Thoracic aorta (tissue), 2 donors: ENCODE data around the gene PASK. TPM values are rescaled to one million over a fixed set of nuclear protein-coding genes. Genes with fewer than 3 reads are reported as not detected.

ENCODE experiments used
- ATAC-seq: fragments of 150-250 bp; one replicate; pipeline ENCODE4 v1.8.0; 2017; ENCODE audit warnings: low read depth; ENCODE audit not compliant: insufficient number of reproducible peaks, low FRiP score
- DNase-seq: peaks from one replicate; pipeline ENCODE4 v3.0.0-alpha.2; 2020; ENCODE audit warnings: low spot score
- H3K27ac ChIP-seq, 2 donors: fragments of 200-600 bp; sonication (generic); 1 replicate in 1 of 2; 2 replicates in 1 of 2; pipeline ENCODE4 v1.5.1; 2016; ENCODE audit warnings: mild to moderate bottlenecking in 2 of 2, moderate library complexity in 2 of 2
- H3K27me3 ChIP-seq: fragments of 200-600 bp; sonication (generic); replicated peaks from 2 replicates; pipeline ENCODE4 v1.6.0; 2016; ENCODE audit warnings: mild to moderate bottlenecking; ENCODE audit not compliant: insufficient read depth
- H3K36me3 ChIP-seq: fragments of 200-600 bp; sonication (generic); one replicate; pipeline ENCODE4 v1.5.1; 2016
- H3K4me1 ChIP-seq, 2 donors: fragments of 200-600 bp; sonication (generic); 1 replicate in 1 of 2; 2 replicates in 1 of 2; pipeline versions ENCODE4 v1.5.1 to v1.6.0; 2016; ENCODE audit warnings: low read depth in 2 of 2, mild to moderate bottlenecking in 1 of 2; ENCODE audit not compliant: control insufficient read depth in 1 of 2
- H3K4me3 ChIP-seq: fragments of 200-600 bp; sonication (generic); 2 replicates; pipeline ENCODE4 v1.5.1; 2016; ENCODE audit warnings: mild to moderate bottlenecking
- H3K9me3 ChIP-seq: fragments of 200-600 bp; sonication (generic); 2 replicates; pipeline ENCODE4 v1.5.1; 2016
- CTCF ChIP-seq: fragments of 200-600 bp; sonication (generic); IDR thresholded peaks from one replicate; pipeline ENCODE4 v1.5.1; 2019; ENCODE audit warnings: antibody characterized with exemption
- total RNA-seq, 2 donors: library from RNA; depleted of rRNA; stranded (reverse); fragments of >200 nt; gene quantifications; one replicate each; pipeline versions ENCODE4 v1.1.0 to v1.2.3, GENCODE V29; 2016

PASK gene
- total RNA-seq, 2 donors from 2014 or later, result 3.1 to 3.5 TPM

GRCh38 chr2:241091734-241092445 lies 57.4 kb downstream of the PASK start:
- ATAC-seq (no peak), DNase-seq (no peak)
- H3K27ac ChIP-seq, result no peak overlapping the region
- H3K4me3 ChIP-seq, result no peak overlapping the region
- H3K9me3 ChIP-seq, result no peaks in the 10 kb centered on the region
- no peaks in the 10 kb centered on the region for H3K27me3 ChIP-seq
- no peak for TF ChIP-seq CTCF
- H3K4me1 ChIP-seq, result no peaks in the 10 kb centered on the region
- H3K36me3 ChIP-seq, result peaks cover 77% of the 10 kb centered on the region

- no peak overlapping the region for H3K4me3 ChIP-seq
- TF ChIP-seq CTCF, result no peak
- no peaks in the 10 kb centered on the region for H3K27me3 ChIP-seq
- DNase-seq (no peak), ATAC-seq (no peak)
- peaks cover 75% of the 10 kb centered on the region for H3K36me3 ChIP-seq
- H3K9me3 ChIP-seq, result no peaks in the 10 kb centered on the region
- H3K4me1 ChIP-seq, result no peaks in the 10 kb centered on the region
- no peak overlapping the region for H3K27ac ChIP-seq
These were observed 58.1 kb downstream of the PASK start for GRCh38 chr2:241091201-241091600.

GRCh38 chr2:241088791-241089732 lies 60.2 kb downstream of the PASK start:
- Histone ChIP-seq H3K4me1 (no peaks in the 10 kb centered on the region), H3K36me3 (peaks cover 62% of the 10 kb centered on the region), H3K9me3 (no peaks in the 10 kb centered on the region), H3K4me3 (no peak overlapping the region), H3K27me3 (no peaks in the 10 kb centered on the region), H3K27ac (no peak overlapping the region)
- DNase-seq, result no peak
- no peak for ATAC-seq
- TF ChIP-seq CTCF, result no peak

GRCh38 chr2:241088376-241088775 lies 60.9 kb downstream of the PASK start:
- ATAC-seq, result no peak
- no peaks in the 10 kb centered on the region for H3K9me3 ChIP-seq
- H3K4me1 ChIP-seq, result no peaks in the 10 kb centered on the region
- DNase-seq, result no peak
- no peaks in the 10 kb centered on the region for H3K27me3 ChIP-seq
- H3K36me3 ChIP-seq, result peaks cover 55% of the 10 kb centered on the region
- no peak for TF ChIP-seq CTCF
- H3K27ac ChIP-seq, result no peak overlapping the region
- H3K4me3 ChIP-seq, result no peak overlapping the region
